ENCODE measurements around the gene CUEDC1.
A peak's percentile ranks its signal among the peaks of the same experiment; 100 is the strongest.
"Not testable (repeated sequence)": the region's sequence is repeated elsewhere in the genome, so short reads cannot be mapped to it uniquely, and the experiment has no call there.

CUEDC1 gene

GRCh38 chr17:57984261-57984890, 29.2 kb upstream of the CUEDC1 start:
- no peak for TF ChIP-seq POLR2A (IDR thresholded peaks at IDR 0.05; ENCODE audit: low read depth, low read length)
- TF ChIP-seq POLR2AphosphoS5 (IDR thresholded peaks at IDR 0.05; ENCODE audit: low read depth, low read length) = no peak
- TF ChIP-seq TAF1 (IDR thresholded peaks at IDR 0.05; ENCODE audit: borderline replicate concordance, low read depth, low read length) = no peak
- FAIRE-seq (no peak), DNase-seq (ENCODE audit: insufficient read length) (no peak)

GRCh38 chr17:57983446-57983845, 28.2 kb upstream of the CUEDC1 start:
- DNase-seq (ENCODE audit: insufficient read length) (no peak), FAIRE-seq (no peak)
- no peak for TF ChIP-seq TAF1 (IDR thresholded peaks at IDR 0.05; ENCODE audit: borderline replicate concordance, low read depth, low read length)
- no peak for TF ChIP-seq POLR2A (IDR thresholded peaks at IDR 0.05; ENCODE audit: low read depth, low read length)
- TF ChIP-seq POLR2AphosphoS5 (IDR thresholded peaks at IDR 0.05; ENCODE audit: low read depth, low read length) = no peak

GRCh38 chr17:57982452-57983170, 27.4 kb upstream of the CUEDC1 start:
- no peak for TF ChIP-seq POLR2AphosphoS5 (IDR thresholded peaks at IDR 0.05; ENCODE audit: low read depth, low read length)
- no peak for TF ChIP-seq POLR2A (IDR thresholded peaks at IDR 0.05; ENCODE audit: low read depth, low read length)
- no peak for TF ChIP-seq TAF1 (IDR thresholded peaks at IDR 0.05; ENCODE audit: borderline replicate concordance, low read depth, low read length)
- FAIRE-seq (no peak), DNase-seq (ENCODE audit: insufficient read length) (no peak)

GRCh38 chr17:57980522-57980921, 25.3 kb upstream of the CUEDC1 start:
- DNase-seq (ENCODE audit: insufficient read length) (no peak), FAIRE-seq (no peak)
- TF ChIP-seq POLR2AphosphoS5 (IDR thresholded peaks at IDR 0.05; ENCODE audit: low read depth, low read length) = no peak
- no peak for TF ChIP-seq TAF1 (IDR thresholded peaks at IDR 0.05; ENCODE audit: borderline replicate concordance, low read depth, low read length)
- TF ChIP-seq POLR2A (IDR thresholded peaks at IDR 0.05; ENCODE audit: low read depth, low read length) = no peak

GRCh38 chr17:57979076-57979475, 23.9 kb upstream of the CUEDC1 start:
- no peak for TF ChIP-seq POLR2AphosphoS5 (IDR thresholded peaks at IDR 0.05; ENCODE audit: low read depth, low read length)
- TF ChIP-seq TAF1 (IDR thresholded peaks at IDR 0.05; ENCODE audit: borderline replicate concordance, low read depth, low read length) = no peak
- TF ChIP-seq POLR2A (IDR thresholded peaks at IDR 0.05; ENCODE audit: low read depth, low read length) = no peak
- DNase-seq (ENCODE audit: insufficient read length) (no peak), FAIRE-seq (no peak)

GRCh38 chr17:57976594-57976993, 21.4 kb upstream of the CUEDC1 start:
- no peak for DNase-seq (ENCODE audit: insufficient read length)
- no peak for FAIRE-seq
- TF ChIP-seq POLR2A (IDR thresholded peaks at IDR 0.05; ENCODE audit: low read depth, low read length) (no peak), POLR2AphosphoS5 (IDR thresholded peaks at IDR 0.05; ENCODE audit: low read depth, low read length) (no peak), TAF1 (IDR thresholded peaks at IDR 0.05; ENCODE audit: borderline replicate concordance, low read depth, low read length) (no peak)

- FAIRE-seq = no peak
- no peak for DNase-seq (ENCODE audit: insufficient read length)
- TF ChIP-seq POLR2A (IDR thresholded peaks at IDR 0.05; ENCODE audit: low read depth, low read length) (no peak), POLR2AphosphoS5 (IDR thresholded peaks at IDR 0.05; ENCODE audit: low read depth, low read length) (no peak), TAF1 (IDR thresholded peaks at IDR 0.05; ENCODE audit: borderline replicate concordance, low read depth, low read length) (no peak)
These were observed 19.8 kb upstream of the CUEDC1 start for GRCh38 chr17:57975044-57975443.

- not testable (repeated sequence) for DNase-seq (ENCODE audit: insufficient read length)
- peak; percentile 36 for FAIRE-seq
These were observed 19.0 kb upstream of the CUEDC1 start for GRCh38 chr17:57974053-57974824.

- TF ChIP-seq POLR2A (IDR thresholded peaks at IDR 0.05; ENCODE audit: low read depth, low read length) = no peak
- TF ChIP-seq TAF1 (IDR thresholded peaks at IDR 0.05; ENCODE audit: borderline replicate concordance, low read depth, low read length) = no peak
- TF ChIP-seq POLR2AphosphoS5 (IDR thresholded peaks at IDR 0.05; ENCODE audit: low read depth, low read length) = no peak
- FAIRE-seq (no peak), DNase-seq (ENCODE audit: insufficient read length) (no peak)
These were observed 16.9 kb upstream of the CUEDC1 start for GRCh38 chr17:57972151-57972550.

GRCh38 chr17:57971572-57971971, 16.4 kb upstream of the CUEDC1 start:
- FAIRE-seq (no peak), DNase-seq (ENCODE audit: insufficient read length) (no peak)
- TF ChIP-seq POLR2A (IDR thresholded peaks at IDR 0.05; ENCODE audit: low read depth, low read length) (no peak), TAF1 (IDR thresholded peaks at IDR 0.05; ENCODE audit: borderline replicate concordance, low read depth, low read length) (no peak), POLR2AphosphoS5 (IDR thresholded peaks at IDR 0.05; ENCODE audit: low read depth, low read length) (no peak)

- TF ChIP-seq TAF1 (IDR thresholded peaks at IDR 0.05; ENCODE audit: borderline replicate concordance, low read depth, low read length) (no peak), POLR2A (IDR thresholded peaks at IDR 0.05; ENCODE audit: low read depth, low read length) (no peak), POLR2AphosphoS5 (IDR thresholded peaks at IDR 0.05; ENCODE audit: low read depth, low read length) (no peak)
- DNase-seq (ENCODE audit: insufficient read length) (no peak), FAIRE-seq (no peak)
These were observed 15.5 kb upstream of the CUEDC1 start for GRCh38 chr17:57970710-57971109.

- TF ChIP-seq POLR2AphosphoS5 (IDR thresholded peaks at IDR 0.05; ENCODE audit: low read depth, low read length) (no peak), TAF1 (IDR thresholded peaks at IDR 0.05; ENCODE audit: borderline replicate concordance, low read depth, low read length) (no peak), POLR2A (IDR thresholded peaks at IDR 0.05; ENCODE audit: low read depth, low read length) (no peak)
- FAIRE-seq (no peak), DNase-seq (ENCODE audit: insufficient read length) (no peak)
These were observed 13.2 kb upstream of the CUEDC1 start for GRCh38 chr17:57968456-57968855.

Data from GM12892 (cell line).